GM19397 (cell line): ENCODE measurements around the gene SS18L1.
"Not testable (repeated sequence)": the region's sequence is repeated elsewhere in the genome, so short reads cannot be mapped to it uniquely, and the experiment has no call there.

Experiments used
- ATAC-seq: cut with Tn5 transposase; IDR thresholded peaks from one replicate; pipeline ENCODE4 v1.9.1; 2021; ENCODE audit warnings: mild to moderate bottlenecking, moderate library complexity; ENCODE audit not compliant: unreplicated experiment

Gene SS18L1, protein sequence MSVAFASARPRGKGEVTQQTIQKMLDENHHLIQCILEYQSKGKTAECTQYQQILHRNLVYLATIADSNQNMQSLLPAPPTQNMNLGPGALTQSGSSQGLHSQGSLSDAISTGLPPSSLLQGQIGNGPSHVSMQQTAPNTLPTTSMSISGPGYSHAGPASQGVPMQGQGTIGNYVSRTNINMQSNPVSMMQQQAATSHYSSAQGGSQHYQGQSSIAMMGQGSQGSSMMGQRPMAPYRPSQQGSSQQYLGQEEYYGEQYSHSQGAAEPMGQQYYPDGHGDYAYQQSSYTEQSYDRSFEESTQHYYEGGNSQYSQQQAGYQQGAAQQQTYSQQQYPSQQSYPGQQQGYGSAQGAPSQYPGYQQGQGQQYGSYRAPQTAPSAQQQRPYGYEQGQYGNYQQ

DNA sequence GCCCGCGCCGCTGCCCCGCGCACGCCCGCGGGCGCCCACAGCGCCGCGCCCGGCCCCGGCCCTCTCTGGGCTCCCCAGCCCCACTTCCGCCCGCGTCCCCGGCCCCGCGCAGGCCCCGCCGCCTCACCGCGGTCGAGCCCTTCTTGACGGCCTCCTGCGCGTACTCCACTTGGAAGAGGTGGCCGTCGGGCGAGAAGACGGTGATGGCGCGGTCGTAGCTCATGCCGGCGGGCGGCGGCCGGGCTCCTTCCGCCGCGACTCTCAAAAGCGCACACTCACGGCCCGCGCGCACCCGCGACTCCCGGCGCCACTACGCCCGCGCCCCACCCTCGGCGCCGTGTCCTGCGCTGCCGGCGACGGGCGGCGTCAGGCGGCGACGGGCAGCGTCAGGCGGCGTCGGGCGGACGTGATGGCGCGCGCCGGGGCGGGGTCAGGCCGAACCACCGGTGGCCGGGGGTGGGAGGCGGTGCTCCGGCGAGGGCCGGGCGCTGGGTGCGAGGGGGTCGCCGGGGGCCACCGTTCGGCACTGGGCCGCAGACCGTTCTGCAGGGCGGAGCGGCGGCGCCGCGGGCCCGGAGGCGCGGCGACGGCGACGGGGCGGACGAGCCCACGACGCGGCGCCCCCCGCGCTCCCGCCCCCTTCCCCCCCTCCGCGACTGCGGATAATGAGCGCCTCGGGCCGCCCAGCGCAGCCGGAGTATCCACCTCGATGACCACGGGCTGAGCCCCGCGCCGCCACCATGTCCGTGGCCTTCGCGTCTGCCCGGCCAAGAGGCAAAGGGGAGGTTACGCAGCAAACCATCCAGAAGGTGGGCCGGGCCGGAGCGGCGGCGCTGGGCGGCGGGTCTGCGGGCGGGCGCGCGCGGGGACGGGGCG lies at the start of gene SS18L1, which contains the start of gene PSMA7:
SS18L1 (plus strand) TSS at position 689 of the 876 bp plus-strand sequence; CDS start at position 741, 52 bp downstream.
PSMA7 (minus strand) TSS at position 314 of the 876 bp plus-strand sequence; CDS start at position 223, 91 bp downstream.
- ATAC-seq = peak; percentile 76

DNA sequence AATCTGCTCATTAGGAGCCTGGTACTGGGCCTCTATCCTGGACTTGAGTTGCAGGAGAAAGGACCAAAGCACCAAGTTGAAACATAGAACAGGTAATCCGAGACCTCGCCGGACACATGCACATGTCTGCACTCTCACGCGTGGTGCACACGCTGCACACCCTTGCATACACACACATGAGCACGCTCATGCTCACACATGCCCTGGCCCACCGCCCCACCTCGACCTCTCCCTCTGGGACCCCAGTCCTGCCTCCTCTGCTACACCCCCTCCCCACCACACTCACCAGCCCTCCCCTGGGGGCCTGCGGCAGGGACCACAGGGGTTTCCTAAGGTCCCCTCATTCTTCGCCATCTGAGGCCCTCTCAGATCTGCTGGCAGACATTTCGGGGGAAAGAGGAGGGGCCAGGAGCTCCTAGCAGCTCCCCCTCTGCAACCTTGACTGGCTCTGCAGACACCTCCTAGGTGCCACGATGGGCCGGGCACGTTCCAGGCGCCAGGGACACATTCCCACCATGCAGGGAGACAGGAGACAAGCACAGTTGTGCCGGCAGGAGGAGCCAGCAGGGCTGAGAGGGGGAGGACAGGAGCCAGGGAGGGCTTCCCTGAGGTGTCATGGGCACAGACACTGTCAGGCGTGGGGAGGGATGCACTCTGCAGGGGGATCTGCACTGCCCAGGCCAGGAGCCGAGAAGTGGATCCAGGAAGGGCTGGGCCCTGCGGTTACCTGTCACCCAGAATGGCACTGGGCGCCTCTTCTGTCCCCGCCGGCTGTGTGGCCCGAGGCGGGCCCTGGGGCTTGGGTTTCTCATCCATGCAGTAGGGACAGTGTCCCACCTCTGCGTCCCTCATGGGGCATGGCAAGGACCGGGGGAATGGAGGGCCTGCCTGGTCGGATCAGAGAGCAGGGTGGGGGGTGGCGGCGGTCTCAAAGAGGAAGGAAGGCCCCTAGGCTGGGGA lies 46.9 kb upstream of the SS18L1 start:
- ATAC-seq = no peak

DNA sequence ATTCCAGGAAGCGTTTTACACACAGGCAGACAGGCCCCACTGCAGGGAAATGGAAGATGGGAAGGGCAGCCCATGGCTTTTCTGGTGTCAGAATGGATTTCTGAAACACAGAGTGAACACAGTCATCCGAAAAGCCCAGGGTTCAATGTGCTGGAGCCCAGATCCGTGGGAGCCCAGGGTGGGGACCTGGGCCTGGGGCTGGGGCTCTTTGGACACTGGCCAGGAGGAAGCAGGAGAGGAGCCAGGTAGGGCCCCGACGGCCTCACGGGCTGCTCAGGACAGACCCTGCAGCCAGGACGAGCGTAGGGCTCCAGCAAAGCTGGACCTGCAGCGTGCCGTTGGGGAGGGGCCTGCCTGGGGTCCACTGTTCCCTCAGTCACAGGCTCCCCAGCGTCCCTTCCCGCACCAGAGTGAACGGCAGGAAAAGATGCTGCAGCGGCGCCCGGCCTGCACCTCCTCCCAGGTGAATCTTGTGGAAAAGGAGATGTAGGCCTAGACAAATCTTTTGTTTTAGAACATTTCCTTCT lies 45.6 kb upstream of the SS18L1 start:
- no peak for ATAC-seq

DNA sequence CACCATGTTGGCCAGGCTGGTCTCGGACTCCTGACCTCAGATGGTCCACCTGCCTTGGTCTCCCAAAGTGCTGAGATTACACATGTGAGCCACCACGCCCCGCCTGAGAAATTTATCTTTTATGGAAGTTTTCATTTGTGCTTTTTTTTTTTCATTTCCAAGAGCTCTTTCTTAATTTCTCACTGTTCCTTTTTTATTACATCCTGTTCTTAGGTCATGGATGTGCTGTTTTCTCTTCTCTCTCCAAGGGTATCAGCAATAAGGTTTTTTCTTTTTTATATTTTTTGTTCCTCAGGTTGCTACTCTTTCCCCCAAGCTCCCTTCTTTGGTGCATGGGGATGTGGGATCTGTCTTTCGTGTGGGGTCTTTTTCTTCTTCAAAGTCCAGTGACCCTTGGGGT lies 42.5 kb upstream of the SS18L1 start:
- ATAC-seq = no peak

DNA sequence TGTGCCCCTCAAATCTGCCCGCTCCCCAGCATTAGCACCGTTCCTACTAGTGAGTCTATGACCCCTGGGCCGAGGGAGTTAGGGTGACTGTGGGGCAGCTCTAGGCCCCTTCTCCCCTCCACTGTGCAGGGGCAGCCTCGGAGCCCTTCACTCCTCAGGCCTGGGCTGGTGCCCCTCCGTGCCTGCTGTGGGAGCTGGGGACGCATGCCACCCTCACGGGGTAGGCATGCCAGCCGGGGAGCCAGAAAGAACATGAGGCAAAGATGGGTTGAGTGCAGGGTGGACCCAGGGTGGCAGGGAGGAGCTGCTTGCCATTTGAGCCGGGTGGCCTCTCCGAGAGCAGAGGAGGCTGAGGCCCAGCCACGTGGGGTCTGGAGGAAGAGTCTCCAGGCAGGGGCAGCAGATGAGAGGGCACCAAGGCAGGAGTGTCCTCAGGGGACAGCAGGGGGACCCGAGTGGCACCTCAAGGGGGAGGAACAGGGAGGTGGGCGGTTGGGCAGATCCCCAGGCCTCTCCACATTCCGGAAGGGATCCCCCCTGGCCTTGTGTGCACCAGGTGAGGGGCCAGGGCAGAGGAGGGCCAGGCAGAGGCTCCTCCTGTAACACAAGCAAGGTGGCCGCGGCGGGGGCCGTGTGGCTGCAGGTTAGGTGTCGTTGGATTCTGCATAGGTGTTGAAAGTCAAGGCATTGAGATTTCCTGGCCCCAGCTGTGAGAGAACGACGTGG lies 39.9 kb upstream of the SS18L1 start:
- no peak for ATAC-seq

DNA sequence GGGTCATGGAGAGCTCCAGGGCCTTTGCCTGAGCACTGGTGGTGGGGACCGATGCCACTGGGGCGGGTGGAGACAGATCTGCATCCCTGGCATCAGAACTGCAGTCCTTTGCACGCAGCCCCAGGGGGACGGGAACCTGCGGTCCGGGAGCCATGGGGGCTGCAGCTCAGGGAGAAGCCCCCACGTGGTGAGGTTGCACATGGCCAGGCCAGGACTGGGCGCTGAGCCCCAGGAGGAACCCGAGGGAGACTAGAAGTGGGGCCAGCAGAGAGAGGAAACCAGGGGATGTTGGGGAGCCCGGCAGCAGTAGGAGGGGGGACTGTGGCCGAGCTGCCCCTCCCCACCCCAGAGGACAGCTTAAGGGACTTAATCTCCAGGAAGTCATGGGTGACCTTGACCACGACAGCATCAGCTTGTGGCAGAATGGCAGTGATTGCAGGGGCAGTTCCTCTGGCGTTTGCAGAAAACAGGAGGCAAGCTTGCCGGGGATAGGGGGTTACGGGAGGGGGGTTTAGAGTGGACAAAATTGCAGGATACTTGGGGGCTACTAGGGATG lies 39.3 kb upstream of the SS18L1 start:
- no peak for ATAC-seq

DNA sequence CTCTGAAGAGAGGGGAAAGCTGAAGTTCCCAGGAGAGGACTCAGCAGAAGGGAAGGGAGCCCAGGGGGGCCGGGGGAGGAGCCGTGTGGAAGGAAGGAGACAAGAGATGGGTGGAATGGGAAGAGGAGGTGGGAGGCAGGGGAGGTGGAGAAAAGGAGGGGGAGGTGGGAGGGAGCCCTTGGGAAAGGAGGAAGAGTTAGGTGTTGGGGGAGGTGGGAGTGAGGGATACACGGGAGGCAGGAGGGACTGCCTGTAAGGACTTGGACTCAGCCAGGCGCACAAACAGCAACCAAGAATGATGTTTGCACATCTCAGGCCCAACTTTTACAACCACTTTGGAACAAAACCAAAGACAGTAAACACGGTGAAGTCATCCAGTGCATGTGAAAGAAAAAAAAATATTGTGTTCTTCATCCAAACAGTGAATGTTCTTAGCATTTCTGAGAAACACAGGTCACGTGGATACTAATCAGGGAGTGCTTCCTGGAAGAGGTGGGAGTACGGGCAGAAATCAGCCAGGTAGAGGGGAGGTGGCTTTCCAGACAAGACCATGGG lies 38.7 kb upstream of the SS18L1 start:
- no peak for ATAC-seq

DNA sequence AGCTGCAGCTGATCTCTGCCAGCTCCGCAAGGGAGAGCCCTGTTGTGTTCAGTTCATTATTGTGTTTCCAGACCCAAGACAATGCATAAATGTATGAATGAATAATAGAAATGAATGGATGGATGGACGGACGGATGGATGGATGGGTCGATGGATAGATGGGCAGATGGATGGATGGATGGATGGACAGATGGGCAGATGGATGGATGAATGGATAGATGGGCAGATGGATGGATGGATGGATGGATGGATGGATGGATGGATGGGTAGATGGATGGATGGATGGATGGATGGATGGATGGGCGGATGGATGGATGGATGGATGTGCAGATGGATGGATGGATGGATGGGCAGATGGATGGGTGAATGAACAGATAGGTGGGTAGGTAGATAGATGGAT lies 38.0 kb upstream of the SS18L1 start:
- ATAC-seq = no peak

DNA sequence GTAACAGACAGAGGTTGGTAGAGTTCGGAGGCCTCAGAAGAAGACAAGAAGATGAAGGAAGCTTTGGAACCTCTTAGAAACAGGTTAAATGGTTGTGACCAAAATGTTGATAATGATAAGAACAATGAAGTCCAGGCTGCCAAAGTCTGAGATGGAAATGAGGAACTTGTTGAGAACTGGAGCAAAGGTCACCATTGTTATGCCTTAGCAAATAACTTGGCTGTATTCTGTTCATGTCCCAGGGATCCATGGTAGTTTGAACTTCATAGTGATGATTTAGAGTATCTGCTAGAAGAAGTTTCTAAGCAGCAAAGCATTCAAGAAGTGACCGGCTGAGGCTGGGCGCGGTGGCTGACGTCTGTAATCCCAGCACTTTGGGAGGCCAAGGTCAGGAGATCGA lies 32.4 kb upstream of the SS18L1 start:
- ATAC-seq = no peak

DNA sequence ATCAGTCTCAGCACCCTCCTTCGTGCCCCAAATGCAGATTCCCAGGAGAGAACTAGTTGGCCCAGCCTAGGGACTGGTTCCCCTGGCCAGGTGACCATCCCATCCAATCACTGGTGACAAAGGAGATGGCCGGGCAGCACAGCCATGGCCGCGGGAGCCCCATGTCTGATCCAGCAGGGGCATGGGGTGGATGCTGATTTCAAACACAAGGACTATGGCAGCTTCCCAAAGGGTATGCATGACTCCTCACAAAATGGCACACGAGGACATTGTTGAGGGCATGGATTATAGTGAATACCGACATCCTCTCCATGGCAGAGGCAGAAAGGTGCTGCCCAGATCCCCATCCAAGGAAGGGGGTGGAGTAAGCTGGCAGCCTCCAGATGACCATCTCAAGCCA lies 31.2 kb upstream of the SS18L1 start:
- no peak for ATAC-seq

DNA sequence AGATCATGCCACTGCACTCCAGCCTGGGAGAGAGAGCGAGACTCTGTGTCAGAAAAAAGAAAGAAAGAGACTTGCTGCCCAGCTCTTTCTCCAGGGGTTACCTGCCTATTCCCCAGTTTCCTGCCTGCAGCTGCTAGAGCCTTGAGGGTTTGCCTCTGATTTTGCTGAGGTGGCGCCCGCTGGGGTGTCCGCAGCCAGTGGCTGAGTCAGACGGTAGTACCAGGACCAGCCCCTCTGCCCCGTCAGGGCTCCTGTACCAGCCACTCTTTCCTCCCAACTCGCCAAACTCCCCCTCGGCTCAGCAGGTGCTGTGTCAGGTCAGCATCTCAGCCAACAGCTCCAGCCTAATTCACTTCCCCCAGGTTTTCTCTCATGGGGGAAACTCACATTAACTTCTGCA lies 28.7 kb upstream of the SS18L1 start:
- no peak for ATAC-seq

DNA sequence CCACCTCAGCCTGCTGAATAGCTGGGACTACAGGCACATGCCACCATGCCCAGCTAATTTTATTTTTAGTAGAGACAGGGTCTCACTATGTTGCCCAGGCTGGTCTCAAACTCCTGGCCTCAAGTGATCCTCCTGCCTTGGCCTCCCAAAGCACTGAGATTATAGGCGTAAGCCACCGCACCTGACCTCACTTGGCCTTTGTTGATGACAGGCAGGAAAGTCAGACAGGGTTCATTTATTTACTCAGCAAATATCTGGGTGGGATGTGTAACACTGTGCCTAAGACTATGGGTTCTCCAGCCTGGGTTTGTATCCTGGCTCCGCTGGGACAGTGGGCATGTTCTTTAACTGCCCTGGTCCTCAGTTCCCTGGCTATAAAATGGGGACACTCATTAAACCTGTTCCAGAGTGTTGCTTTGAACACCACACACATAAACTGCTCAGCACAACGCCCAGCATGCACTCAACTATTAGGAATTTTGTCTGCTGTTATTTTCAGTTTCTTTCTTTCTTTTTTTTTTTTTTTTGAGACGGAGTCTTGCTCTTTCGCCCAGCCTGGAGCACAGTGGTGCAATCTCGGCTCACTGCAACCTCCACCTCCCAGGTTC lies 27.7 kb upstream of the SS18L1 start:
- ATAC-seq = not testable (repeated sequence)

DNA sequence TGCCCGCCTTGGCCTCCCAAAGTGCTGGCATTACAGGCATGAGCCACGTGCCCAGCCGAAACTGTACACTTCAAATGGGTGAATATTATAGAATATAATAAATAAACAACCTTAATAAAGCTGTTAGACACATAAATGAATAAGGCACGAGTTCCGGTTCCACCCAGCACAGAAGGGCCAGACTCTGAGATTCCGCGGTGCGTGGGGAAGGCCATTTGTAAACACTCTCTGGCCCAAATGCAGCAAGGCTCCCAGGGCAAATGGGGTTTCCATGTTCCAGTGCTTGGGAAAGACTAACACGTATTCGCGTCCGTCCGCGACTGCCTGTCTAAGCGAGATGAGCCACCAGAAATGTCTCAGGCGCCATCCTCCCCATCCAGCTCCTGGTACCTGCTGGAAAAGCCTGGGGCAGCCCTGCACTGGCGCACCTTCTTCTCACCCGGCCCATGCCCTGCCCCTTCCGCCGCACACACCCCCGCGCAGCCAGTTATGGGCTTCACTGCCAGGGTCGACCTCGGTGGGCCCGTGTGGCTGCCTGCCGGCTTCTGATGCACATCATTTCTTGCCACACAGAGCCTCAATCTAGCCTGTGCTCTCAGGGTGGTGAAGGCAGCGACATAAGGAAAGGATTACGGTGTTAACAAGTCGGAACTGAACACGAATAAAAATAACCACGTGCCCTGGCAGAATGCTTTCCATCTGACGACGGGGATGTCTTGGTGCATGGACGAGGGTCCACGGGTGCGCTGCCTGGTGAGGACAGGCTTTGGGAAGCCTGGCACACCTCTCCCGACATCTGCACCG lies 26.8 kb upstream of the SS18L1 start:
- no peak for ATAC-seq

DNA sequence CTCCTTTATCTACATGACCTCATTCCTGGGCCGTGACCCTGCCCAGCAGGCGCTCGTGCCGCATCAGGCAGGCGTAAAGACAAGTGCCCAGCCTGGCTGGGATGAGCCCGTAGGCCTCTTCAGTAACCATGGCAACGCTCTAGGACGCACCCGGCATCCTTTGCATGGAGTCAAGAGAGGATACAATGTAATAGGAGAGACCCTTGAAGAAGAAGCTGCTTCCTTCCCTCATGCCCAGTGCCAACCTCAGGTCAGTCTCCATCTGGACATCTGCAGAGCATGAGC lies 26.3 kb upstream of the SS18L1 start:
- no peak for ATAC-seq

DNA sequence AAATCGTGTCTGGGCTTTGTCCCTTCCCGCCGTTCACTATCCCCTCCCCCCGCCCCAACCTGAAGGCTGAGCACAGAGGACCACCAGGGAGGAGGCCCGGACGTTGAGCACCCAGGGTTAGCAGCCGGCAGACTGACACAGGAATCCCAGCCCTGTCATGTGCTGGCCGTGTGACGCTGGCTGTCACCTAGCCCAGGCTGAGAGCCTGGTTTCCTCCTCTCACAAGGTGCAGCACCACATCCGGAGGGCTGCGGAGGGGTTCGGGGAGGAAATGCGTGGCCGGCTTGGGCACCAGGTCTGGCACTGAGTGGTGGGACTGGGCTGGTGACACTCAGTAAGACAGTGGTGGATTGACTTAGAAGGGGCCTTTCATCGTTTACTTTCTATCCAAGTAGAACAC lies 25.9 kb upstream of the SS18L1 start:
- ATAC-seq = no peak

DNA sequence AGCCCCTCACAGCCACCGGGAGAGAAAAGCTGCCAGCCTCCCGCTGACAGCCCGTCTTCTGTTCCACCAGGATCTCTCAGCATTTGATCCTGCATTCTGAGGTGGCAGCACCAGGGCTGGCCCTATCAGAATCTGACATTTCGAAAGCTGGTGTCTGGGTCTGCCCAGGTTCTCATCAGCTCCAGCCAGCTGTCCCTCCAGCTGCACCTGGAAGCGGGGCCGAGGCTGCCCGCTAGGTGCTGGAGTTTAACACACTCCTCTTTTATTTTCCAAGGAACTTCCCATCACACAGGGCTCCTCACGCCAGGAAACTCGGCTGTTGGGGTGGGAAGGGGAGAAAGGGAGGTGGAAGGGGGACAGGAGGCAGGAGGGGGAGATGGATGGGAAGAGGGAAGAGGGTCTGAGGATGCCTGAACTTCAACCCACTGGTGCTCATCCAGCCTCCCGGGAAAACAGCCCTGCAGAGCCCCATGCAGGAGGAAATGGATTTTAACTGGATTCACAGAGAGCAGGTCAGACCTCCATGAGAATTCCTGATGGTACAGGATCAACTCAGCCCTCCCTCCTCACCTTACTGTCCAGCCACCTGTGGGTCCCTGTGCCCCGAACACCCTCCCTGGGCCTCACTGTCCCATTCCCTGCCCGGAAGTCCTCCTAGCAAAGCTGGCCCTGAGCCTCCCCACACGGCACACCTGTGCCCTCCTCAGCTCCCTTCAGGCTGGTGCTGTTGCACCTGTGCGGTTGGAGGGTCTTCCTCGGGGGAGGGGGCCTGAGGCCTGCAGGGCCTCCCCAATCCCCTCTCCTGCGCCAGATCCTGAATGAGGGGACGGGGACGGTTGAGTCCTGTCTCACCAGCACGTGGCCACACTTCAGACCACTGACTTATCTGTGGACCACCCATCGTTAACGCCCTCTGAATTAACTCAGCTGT lies 25.2 kb upstream of the SS18L1 start:
- ATAC-seq = no peak

DNA sequence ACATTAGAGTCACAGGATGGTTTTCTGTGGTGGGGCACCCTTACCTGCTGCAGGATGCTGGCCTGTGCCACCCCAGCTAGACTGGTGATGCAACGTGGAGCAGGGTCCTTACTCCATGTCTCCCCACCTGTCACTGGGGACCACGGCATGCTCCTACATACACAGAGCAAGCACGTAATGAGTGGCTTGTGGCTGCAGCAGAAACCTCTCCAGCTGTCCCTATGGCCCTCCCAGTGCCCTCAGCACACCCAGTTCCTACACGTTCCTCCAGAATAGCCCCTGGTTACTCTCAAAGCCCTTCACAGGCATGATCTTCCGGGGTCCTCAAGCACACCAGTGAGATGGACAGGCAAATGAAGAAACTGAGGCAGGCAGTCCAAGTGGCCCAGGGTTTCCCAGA lies 24.5 kb upstream of the SS18L1 start:
- no peak for ATAC-seq
